Stomach (tissue), 4 donors: ENCODE results near the gene ARSG.

ENCODE experiments used
- POLR2A ChIP-seq, 4 donors: fragments of 450-650 bp; IDR thresholded peaks; one replicate each; pipeline ENCODE4 v1.6.1; 2016; ENCODE audit warnings: antibody characterized with exemption in 4 of 4, control low read depth in 2 of 4, mild to moderate bottlenecking in 1 of 4, moderate library complexity in 1 of 4
- TF ChIP-seq, protein P1 (sequence below), 7 experiments: fragments of 450-650 bp in 4 of 7; fragments of 200-600 bp in 3 of 7; sonication (generic) in 3 of 7; IDR thresholded peaks; one replicate each; pipeline ENCODE4 v1.5.1; 2016 to 2019; ENCODE audit warnings: antibody characterized with exemption in 7 of 7, control low read depth in 2 of 7, mild to moderate bottlenecking in 1 of 7

DNA sequence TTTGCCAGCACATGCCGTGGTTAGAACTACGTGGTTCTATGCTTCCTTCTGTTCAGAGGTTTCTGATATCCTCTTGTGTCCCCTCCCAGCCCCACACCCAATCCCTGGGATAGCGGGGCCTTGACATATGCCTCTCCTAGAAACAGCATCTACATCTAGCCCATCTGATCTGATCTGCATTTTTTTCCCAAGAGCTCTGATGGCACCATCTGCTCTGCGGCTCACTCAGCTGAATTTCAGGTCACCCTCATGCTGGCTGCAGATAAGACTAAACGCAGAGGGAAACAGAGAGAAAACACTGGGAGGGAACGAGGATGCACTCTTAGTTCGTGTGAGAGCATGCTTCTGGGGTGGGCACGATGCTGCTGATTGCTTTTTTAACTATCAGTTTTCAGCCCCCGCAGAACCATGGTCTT, 155.3 kb downstream of the ARSG start:
- TF ChIP-seq, protein P1, sequence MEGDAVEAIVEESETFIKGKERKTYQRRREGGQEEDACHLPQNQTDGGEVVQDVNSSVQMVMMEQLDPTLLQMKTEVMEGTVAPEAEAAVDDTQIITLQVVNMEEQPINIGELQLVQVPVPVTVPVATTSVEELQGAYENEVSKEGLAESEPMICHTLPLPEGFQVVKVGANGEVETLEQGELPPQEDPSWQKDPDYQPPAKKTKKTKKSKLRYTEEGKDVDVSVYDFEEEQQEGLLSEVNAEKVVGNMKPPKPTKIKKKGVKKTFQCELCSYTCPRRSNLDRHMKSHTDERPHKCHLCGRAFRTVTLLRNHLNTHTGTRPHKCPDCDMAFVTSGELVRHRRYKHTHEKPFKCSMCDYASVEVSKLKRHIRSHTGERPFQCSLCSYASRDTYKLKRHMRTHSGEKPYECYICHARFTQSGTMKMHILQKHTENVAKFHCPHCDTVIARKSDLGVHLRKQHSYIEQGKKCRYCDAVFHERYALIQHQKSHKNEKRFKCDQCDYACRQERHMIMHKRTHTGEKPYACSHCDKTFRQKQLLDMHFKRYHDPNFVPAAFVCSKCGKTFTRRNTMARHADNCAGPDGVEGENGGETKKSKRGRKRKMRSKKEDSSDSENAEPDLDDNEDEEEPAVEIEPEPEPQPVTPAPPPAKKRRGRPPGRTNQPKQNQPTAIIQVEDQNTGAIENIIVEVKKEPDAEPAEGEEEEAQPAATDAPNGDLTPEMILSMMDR (IDR thresholded peaks at IDR 0.05): no peak
- TF ChIP-seq POLR2A (IDR thresholded peaks at IDR 0.05): no peak
